Activated T-helper 1 cell treated with anti-CD3 and anti-CD28 coated beads, Interleukin-12 subunit alpha, Interleukin-12 subunit beta, Interleukin-2, Interleukin-4 antibody, amounts not matched to agents 30 ng/mL and 10 ng/mL and 1 ng/mL, durations not matched to agents 14 hours and 24 hours and 36 hours (primary cell): Measurements from ENCODE around the gene HTT. TPM values are rescaled to one million over a fixed set of nuclear protein-coding genes. Genes with fewer than 3 reads are reported as not detected.

Experiments
- DNase-seq: peaks from one replicate; pipeline ENCODE4 v3.0.0; 2021; ENCODE audit warnings: low spot score
- H3K27ac Mint-ChIP-seq: one replicate; pipeline ENCODE4 v1.8.0; 2021; ENCODE audit warnings: mild to moderate bottlenecking, mixed read lengths
- H3K27me3 Mint-ChIP-seq: one replicate; pipeline ENCODE4 v1.8.0; 2022; ENCODE audit warnings: mild to moderate bottlenecking, moderate library complexity, mixed read lengths; ENCODE audit not compliant: insufficient read depth
- H3K36me3 Mint-ChIP-seq: one replicate; pipeline ENCODE4 v1.8.0; 2021; ENCODE audit warnings: low read depth, mixed read lengths
- H3K4me1 Mint-ChIP-seq: one replicate; pipeline ENCODE4 v1.8.0; 2021; ENCODE audit warnings: low read depth, mixed read lengths
- H3K4me3 Mint-ChIP-seq: one replicate; pipeline ENCODE4 v1.8.0; 2021; ENCODE audit warnings: mild to moderate bottlenecking, moderate library complexity, mixed read lengths
- H3K9me3 Mint-ChIP-seq: one replicate; pipeline ENCODE4 v1.8.0; 2021; ENCODE audit warnings: mixed read lengths
- intact Hi-C: fragments of 100-400 bp; cut with micrococcal nuclease; formaldehyde crosslinking; loops from one replicate; pipeline ENCODE4 v1.15.1; 2024
- total RNA-seq: library from RNA; stranded (reverse); gene quantifications from 2 replicates; pipeline ENCODE4 v1.2.3, GENCODE V29; 2022

The HTT gene
- total RNA-seq, 1 donor from 2014 or later = 66.9 TPM

- Mint-ChIP-seq H3K4me1 (peaks cover 11% of the 10 kb centered on the region), H3K27me3 (no peaks in the 10 kb centered on the region), H3K27ac (no peak overlapping the region), H3K36me3 (no peaks in the 10 kb centered on the region), H3K4me3 (no peak overlapping the region), H3K9me3 (no peaks in the 10 kb centered on the region)
- no peak for DNase-seq
- intact Hi-C loops = no loop called here
Observed at GRCh38 chr4:3247399-3248177, 173.1 kb downstream of the HTT start.

DNA sequence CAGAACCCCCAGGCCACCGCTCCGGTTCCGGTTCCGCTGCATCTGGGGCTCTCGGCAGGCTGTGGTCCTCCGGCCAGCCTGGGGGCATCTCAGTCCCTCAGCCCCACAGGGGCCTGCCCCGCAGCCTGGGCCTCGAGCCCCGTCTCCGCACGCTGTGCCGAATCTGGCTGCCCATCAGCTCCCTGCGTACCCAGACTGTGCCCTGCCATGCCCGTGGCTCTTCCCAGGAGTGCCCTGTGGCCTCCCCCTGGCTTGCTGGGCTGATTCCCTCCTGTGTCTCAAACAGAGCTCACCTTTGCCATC, 173.6 kb downstream of the HTT start:
- intact Hi-C loops = no loop called here
- no peak for DNase-seq
- H3K9me3 Mint-ChIP-seq = no peaks in the 10 kb centered on the region
- H3K4me1 Mint-ChIP-seq = peaks cover 6% of the 10 kb centered on the region
- H3K36me3 Mint-ChIP-seq = no peaks in the 10 kb centered on the region
- no peak overlapping the region for H3K4me3 Mint-ChIP-seq
- no peak overlapping the region for H3K27ac Mint-ChIP-seq
- no peaks in the 10 kb centered on the region for H3K27me3 Mint-ChIP-seq

GRCh38 chr4:3248811-3249661, 174.6 kb downstream of the HTT start, which contains the start of gene MSANTD1:
TSS of gene MSANTD1 (plus strand) at chr4:3249159. CDS start at chr4:3249223, 64 bp downstream.
- H3K4me1 Mint-ChIP-seq = no peaks in the 10 kb centered on the region
- intact Hi-C loops = no loop called here

GRCh38 chr4:3249711-3250437, 175.4 kb downstream of the HTT start:
- no peaks in the 10 kb centered on the region for H3K4me1 Mint-ChIP-seq
- intact Hi-C loops = no loop called here
- no peaks in the 10 kb centered on the region for H3K9me3 Mint-ChIP-seq
- H3K27me3 Mint-ChIP-seq = no peaks in the 10 kb centered on the region
- no peak overlapping the region for H3K27ac Mint-ChIP-seq
- no peaks in the 10 kb centered on the region for H3K36me3 Mint-ChIP-seq
- DNase-seq = no peak
- no peak overlapping the region for H3K4me3 Mint-ChIP-seq

More at GRCh38 chr4:3248811-3249661, 174.6 kb downstream of the HTT start, which contains the start of gene MSANTD1:
- no peak for DNase-seq
- no peaks in the 10 kb centered on the region for H3K27me3 Mint-ChIP-seq
- H3K9me3 Mint-ChIP-seq = no peaks in the 10 kb centered on the region
- H3K4me3 Mint-ChIP-seq = no peak within 1 kb of the TSS
- H3K27ac Mint-ChIP-seq = no peak within 1 kb of the TSS
- no peaks in the 10 kb centered on the region for H3K36me3 Mint-ChIP-seq

DNA sequence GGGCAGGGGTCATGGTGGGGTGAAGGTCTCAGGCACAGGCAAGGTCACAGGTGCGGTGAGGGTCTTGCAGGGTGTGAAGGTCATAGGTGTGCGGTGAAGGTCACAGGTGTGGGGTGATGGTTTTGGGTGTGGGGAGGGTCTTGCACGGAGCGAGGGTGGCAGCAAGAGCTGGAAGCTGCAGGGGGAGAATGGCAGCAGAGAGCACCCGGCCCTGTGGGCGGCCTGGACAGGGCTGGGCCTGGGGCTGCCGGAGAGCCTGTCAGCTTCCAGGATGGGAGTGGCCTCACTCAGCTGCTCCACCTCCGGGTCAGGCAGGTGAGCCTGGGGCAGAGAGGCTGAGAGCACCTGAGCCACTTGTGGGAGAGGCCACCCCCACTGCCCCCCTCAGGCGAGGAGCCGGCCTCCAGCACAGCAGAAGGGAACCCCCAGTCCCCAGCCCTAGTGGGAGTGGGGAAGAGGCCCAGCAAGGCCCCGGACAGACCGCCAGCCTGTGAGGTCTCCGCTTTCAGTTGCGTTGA, 176.0 kb downstream of the HTT start:
- H3K4me3 Mint-ChIP-seq = no peak overlapping the region
- H3K27ac Mint-ChIP-seq = no peak overlapping the region
- H3K9me3 Mint-ChIP-seq = no peaks in the 10 kb centered on the region
- no peak for DNase-seq
- no peaks in the 10 kb centered on the region for H3K36me3 Mint-ChIP-seq
- intact Hi-C loops = no loop called here
- H3K27me3 Mint-ChIP-seq = no peaks in the 10 kb centered on the region
- H3K4me1 Mint-ChIP-seq = no peaks in the 10 kb centered on the region

DNA sequence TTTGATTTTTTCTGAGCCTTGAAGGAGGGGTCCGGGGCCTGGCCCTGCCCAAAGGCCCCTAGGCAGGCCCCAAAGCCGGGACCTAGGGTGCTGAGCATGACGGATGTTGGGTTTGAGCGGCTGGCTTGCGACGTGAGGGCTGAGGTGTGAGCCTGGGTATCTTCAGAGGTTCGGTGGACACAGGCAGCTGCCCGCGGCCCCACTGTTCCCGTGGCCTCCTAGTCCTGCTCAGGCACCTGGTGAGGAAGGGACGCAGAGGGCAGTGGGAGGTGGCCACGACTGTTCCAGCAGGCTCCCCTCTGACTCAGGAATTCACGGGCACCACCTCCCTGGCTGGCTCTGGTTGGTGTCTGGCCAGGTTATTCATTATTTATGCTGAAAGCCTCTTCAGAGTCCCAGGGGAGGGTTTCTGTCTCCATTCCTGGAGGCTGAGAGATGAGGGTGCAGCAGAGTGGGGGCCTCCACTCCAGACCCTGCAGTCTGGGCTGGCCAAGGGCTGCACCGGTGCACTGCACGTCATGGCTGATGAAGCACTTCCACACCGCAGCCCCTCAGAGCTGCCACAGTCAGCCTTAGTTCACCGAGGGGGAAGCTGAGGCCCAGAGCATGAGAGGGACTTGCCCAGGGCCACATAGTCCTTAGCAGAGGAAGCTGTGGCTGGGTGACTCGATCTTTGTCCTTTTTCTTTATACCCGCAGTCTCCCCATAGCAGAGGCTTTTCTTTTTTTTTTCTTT, 176.6 kb downstream of the HTT start:
- no peaks in the 10 kb centered on the region for H3K4me1 Mint-ChIP-seq
- no peaks in the 10 kb centered on the region for H3K27me3 Mint-ChIP-seq
- no peaks in the 10 kb centered on the region for H3K36me3 Mint-ChIP-seq
- intact Hi-C loops = no loop called here
- no peak overlapping the region for H3K4me3 Mint-ChIP-seq
- no peaks in the 10 kb centered on the region for H3K9me3 Mint-ChIP-seq
- DNase-seq = no peak
- peak overlapping the region; percentile 4 for H3K27ac Mint-ChIP-seq

DNA sequence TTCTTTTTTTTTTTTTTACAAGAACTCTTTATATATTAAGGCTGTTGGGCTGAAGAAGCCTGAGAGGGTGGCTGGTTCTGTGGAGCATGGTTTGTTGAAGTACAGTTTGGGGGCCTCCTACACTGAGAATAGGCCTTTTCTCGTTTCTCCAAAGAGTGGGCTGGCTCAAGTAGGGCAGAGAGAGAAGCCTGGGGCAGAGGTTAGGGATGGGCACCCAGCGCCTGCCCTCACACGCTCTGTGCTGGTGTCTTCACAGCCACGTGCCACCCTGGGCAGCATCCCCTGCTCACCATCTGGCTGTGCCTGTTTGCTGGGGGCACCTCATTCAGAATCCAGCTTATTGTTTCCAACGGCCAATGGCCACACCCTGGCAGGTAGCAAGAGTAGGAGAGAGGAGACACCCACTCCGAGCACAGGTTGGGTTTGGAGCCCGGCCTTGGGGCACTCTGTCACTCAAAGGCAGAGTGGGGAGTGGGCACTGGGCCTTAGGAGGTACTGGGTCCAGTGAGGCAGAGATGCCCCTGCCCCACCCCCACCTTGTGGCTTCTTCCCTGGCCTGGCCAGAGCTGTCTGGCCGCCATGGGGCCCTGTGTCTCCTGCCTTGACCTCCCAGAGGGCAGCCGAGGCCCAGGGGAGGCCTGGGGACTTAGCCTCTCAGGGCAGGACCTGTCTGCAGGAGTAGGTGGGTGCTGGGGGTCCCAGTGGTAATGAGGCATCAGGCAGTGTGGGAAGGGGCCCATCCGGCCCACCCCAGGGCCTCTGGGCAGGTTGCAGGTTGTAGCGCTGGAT, 177.4 kb downstream of the HTT start:
- Mint-ChIP-seq H3K27ac (no peak overlapping the region), H3K36me3 (no peaks in the 10 kb centered on the region), H3K9me3 (no peaks in the 10 kb centered on the region), H3K4me1 (no peaks in the 10 kb centered on the region), H3K27me3 (no peaks in the 10 kb centered on the region), H3K4me3 (no peak overlapping the region)
- intact Hi-C loops = no loop called here
- no peak for DNase-seq

DNA sequence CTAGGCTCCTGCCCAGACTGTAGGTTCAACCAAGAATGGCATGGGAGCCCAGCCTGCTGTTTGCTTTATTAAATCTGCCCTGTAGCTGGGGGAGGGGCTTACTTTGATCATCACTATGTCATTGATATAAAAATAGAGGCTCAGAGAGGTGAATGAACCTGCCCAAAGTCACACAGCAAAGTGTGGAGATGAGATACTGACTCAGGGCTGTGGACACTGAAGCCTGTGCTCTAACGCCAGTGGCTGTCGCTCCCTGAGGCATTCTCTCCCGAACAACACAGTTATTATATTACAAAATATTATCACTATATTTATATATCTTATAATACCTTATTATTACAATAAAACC, 178.0 kb downstream of the HTT start:
- H3K27ac Mint-ChIP-seq = no peak overlapping the region
- no peaks in the 10 kb centered on the region for H3K27me3 Mint-ChIP-seq
- DNase-seq = no peak
- no peaks in the 10 kb centered on the region for H3K36me3 Mint-ChIP-seq
- no peaks in the 10 kb centered on the region for H3K9me3 Mint-ChIP-seq
- intact Hi-C loops = no loop called here
- no peaks in the 10 kb centered on the region for H3K4me1 Mint-ChIP-seq
- no peak overlapping the region for H3K4me3 Mint-ChIP-seq

DNA sequence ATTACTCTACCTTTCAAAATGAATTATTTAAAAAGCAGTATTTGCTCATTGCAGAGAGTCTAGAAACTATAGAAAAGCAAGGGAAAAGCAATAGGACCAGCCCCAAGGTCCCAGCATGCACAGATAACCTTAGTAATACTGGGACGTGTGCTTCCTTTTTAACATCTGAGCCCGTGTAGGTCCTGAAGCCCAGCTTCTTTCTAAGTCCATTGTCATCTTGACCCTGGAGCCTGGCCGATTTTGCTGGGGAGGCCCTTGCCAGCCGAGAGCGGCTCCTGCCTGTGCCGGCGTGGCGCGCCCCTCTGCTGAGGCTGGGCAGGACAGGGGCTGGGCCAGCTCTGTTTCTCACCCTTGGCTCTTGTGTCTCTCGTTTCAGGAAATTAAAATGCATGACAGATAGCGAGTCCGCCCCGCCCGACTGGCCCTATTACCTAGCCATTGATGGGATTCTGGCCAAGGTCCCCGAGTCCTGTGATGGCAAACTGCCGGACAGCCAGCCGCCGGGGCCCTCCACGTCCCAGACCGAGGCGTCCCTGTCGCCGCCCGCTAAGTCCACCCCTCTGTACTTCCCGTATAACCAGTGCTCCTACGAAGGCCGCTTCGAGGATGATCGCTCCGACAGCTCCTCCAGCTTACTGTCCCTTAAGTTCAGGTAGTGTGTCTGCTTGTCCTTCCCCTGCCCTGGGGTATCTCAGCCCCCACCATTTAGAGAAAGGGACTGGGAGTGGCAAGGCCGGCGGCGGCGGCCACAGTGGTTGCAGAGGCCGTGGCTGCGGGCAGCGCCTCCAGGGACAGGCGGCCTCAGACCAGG, 178.6 kb downstream of the HTT start:
- DNase-seq = no peak
- H3K4me3 Mint-ChIP-seq = no peak overlapping the region
- H3K27me3 Mint-ChIP-seq = no peaks in the 10 kb centered on the region
- H3K27ac Mint-ChIP-seq = no peak overlapping the region
- H3K9me3 Mint-ChIP-seq = no peaks in the 10 kb centered on the region
- no peaks in the 10 kb centered on the region for H3K4me1 Mint-ChIP-seq
- no peaks in the 10 kb centered on the region for H3K36me3 Mint-ChIP-seq
- intact Hi-C loops = no loop called here

- intact Hi-C loops = no loop called here
- DNase-seq = no peak
- Mint-ChIP-seq H3K9me3 (no peaks in the 10 kb centered on the region), H3K4me3 (no peak overlapping the region), H3K27me3 (no peaks in the 10 kb centered on the region), H3K4me1 (no peaks in the 10 kb centered on the region), H3K27ac (no peak overlapping the region), H3K36me3 (no peaks in the 10 kb centered on the region)
Observed at GRCh38 chr4:3253808-3254207, 179.3 kb downstream of the HTT start.

GRCh38 chr4:3254302-3255131, 180.0 kb downstream of the HTT start:
- Mint-ChIP-seq H3K4me3 (no peak overlapping the region), H3K36me3 (no peaks in the 10 kb centered on the region)

More at GRCh38 chr4:3254302-3255131, 180.0 kb downstream of the HTT start:
- intact Hi-C loops = no loop called here
- no peaks in the 10 kb centered on the region for H3K27me3 Mint-ChIP-seq
- H3K27ac Mint-ChIP-seq = no peak overlapping the region
- no peak for DNase-seq
- no peaks in the 10 kb centered on the region for H3K4me1 Mint-ChIP-seq
- H3K9me3 Mint-ChIP-seq = no peaks in the 10 kb centered on the region
